Measurements from ENCODE around the gene UPF3A. TPM values are rescaled to one million over a fixed set of nuclear protein-coding genes. Genes with fewer than 3 reads are reported as not detected.
"Not testable (repeated sequence)": the region's sequence is repeated elsewhere in the genome, so short reads cannot be mapped to it uniquely, and the experiment has no call there.

Gene UPF3A
- total RNA-seq (2014; rRNA removed; shearing (Covaris generic)): 23.6 and 24.2 TPM in 2 replicates
- polyA plus RNA-seq (2015; cell fraction: cytosol; rRNA removed): 22.7 and 37.8 TPM in 2 replicates
- polyA plus RNA-seq (2015; cell fraction: nucleus; rRNA removed): 225 and 281 TPM in 2 replicates

GRCh38 chr13:114281351-114282040 lies at the start of gene UPF3A:
UPF3A (plus strand) TSS chr13:114281601; CDS start chr13:114281640, 39 bp downstream.
- DNase-seq (ENCODE audit: low read depth, low spot score): peak; percentile 91
- in situ Hi-C loops (cut with HindIII; ENCODE audit: low pct_unique_long_range_greater_than_20kb, low sequenced_read_pairs): no loop called here

GRCh38 chr13:114231886-114232285 lies 49.5 kb upstream of the UPF3A start:
- in situ Hi-C loops (cut with HindIII; ENCODE audit: low pct_unique_long_range_greater_than_20kb, low sequenced_read_pairs): no loop called here

GRCh38 chr13:114234266-114234644 lies 47.1 kb upstream of the UPF3A start:
- DNase-seq (ENCODE audit: low read depth, low spot score): no peak

More at GRCh38 chr13:114231886-114232285, 49.5 kb upstream of the UPF3A start:
- no peak for DNase-seq (ENCODE audit: low read depth, low spot score)

GRCh38 chr13:114234645-114235421 lies 46.6 kb upstream of the UPF3A start, which contains the start of gene CDC16:
CDC16 (plus strand) TSS chr13:114234897; CDS start chr13:114235085, 188 bp downstream.
- peak; percentile 95 for DNase-seq (ENCODE audit: low read depth, low spot score)
- in situ Hi-C loops (cut with HindIII; ENCODE audit: low pct_unique_long_range_greater_than_20kb, low sequenced_read_pairs): no loop called here

More at GRCh38 chr13:114234266-114234644, 47.1 kb upstream of the UPF3A start:
- in situ Hi-C loops (cut with HindIII; ENCODE audit: low pct_unique_long_range_greater_than_20kb, low sequenced_read_pairs): no loop called here

- peak; percentile 17 for DNase-seq (ENCODE audit: low read depth, low spot score)
Observed at GRCh38 chr13:114235697-114236096, 45.7 kb upstream of the UPF3A start.

GRCh38 chr13:114236227-114236626 lies 45.2 kb upstream of the UPF3A start:
- DNase-seq (ENCODE audit: low read depth, low spot score): no peak
- in situ Hi-C loops (cut with HindIII; ENCODE audit: low pct_unique_long_range_greater_than_20kb, low sequenced_read_pairs): no loop called here

More at GRCh38 chr13:114235697-114236096, 45.7 kb upstream of the UPF3A start:
- in situ Hi-C loops (cut with HindIII; ENCODE audit: low pct_unique_long_range_greater_than_20kb, low sequenced_read_pairs): no loop called here

GRCh38 chr13:114237415-114238112 lies 43.8 kb upstream of the UPF3A start:
- DNase-seq (ENCODE audit: low read depth, low spot score): peak; percentile 97
- in situ Hi-C loops (cut with HindIII; ENCODE audit: low pct_unique_long_range_greater_than_20kb, low sequenced_read_pairs): no loop called here

- in situ Hi-C loops (cut with HindIII; ENCODE audit: low pct_unique_long_range_greater_than_20kb, low sequenced_read_pairs): no loop called here
Observed at GRCh38 chr13:114241918-114242317, 39.5 kb upstream of the UPF3A start.

GRCh38 chr13:114243971-114244370 lies 37.4 kb upstream of the UPF3A start:
- in situ Hi-C loops (cut with HindIII; ENCODE audit: low pct_unique_long_range_greater_than_20kb, low sequenced_read_pairs): no loop called here
- DNase-seq (ENCODE audit: low read depth, low spot score): no peak

More at GRCh38 chr13:114241918-114242317, 39.5 kb upstream of the UPF3A start:
- no peak for DNase-seq (ENCODE audit: low read depth, low spot score)

- in situ Hi-C loops (cut with HindIII; ENCODE audit: low pct_unique_long_range_greater_than_20kb, low sequenced_read_pairs): no loop called here
- DNase-seq (ENCODE audit: low read depth, low spot score): no peak
Observed at GRCh38 chr13:114244637-114245036, 36.8 kb upstream of the UPF3A start.

GRCh38 chr13:114248011-114248410 lies 33.4 kb upstream of the UPF3A start:
- DNase-seq (ENCODE audit: low read depth, low spot score): no peak
- in situ Hi-C loops (cut with HindIII; ENCODE audit: low pct_unique_long_range_greater_than_20kb, low sequenced_read_pairs): no loop called here

- in situ Hi-C loops (cut with HindIII; ENCODE audit: low pct_unique_long_range_greater_than_20kb, low sequenced_read_pairs): no loop called here
Observed at GRCh38 chr13:114249077-114249476, 32.3 kb upstream of the UPF3A start.

GRCh38 chr13:114251639-114252440 lies 29.6 kb upstream of the UPF3A start:
- in situ Hi-C loops (cut with HindIII; ENCODE audit: low pct_unique_long_range_greater_than_20kb, low sequenced_read_pairs): not testable (repeated sequence)

More at GRCh38 chr13:114249077-114249476, 32.3 kb upstream of the UPF3A start:
- DNase-seq (ENCODE audit: low read depth, low spot score): no peak

GRCh38 chr13:114256547-114256946 lies 24.9 kb upstream of the UPF3A start:
- no peak for DNase-seq (ENCODE audit: low read depth, low spot score)
- in situ Hi-C loops (cut with HindIII; ENCODE audit: low pct_unique_long_range_greater_than_20kb, low sequenced_read_pairs): no loop called here

More at GRCh38 chr13:114251639-114252440, 29.6 kb upstream of the UPF3A start:
- DNase-seq (ENCODE audit: low read depth, low spot score): not testable (repeated sequence)

- in situ Hi-C loops (cut with HindIII; ENCODE audit: low pct_unique_long_range_greater_than_20kb, low sequenced_read_pairs): no loop called here
- DNase-seq (ENCODE audit: low read depth, low spot score): no peak
Observed at GRCh38 chr13:114257014-114257413, 24.4 kb upstream of the UPF3A start.

GRCh38 chr13:114258589-114258988 lies 22.8 kb upstream of the UPF3A start:
- in situ Hi-C loops (cut with HindIII; ENCODE audit: low pct_unique_long_range_greater_than_20kb, low sequenced_read_pairs): no loop called here
- DNase-seq (ENCODE audit: low read depth, low spot score): no peak

GRCh38 chr13:114259374-114259773 lies 22.0 kb upstream of the UPF3A start:
- in situ Hi-C loops (cut with HindIII; ENCODE audit: low pct_unique_long_range_greater_than_20kb, low sequenced_read_pairs): no loop called here
- DNase-seq (ENCODE audit: low read depth, low spot score): no peak

All from SK-MEL-5 (cell line).